ENCODE results near the gene GIGYF2. TPM values are rescaled to one million over a fixed set of nuclear protein-coding genes. Genes with fewer than 3 reads are reported as not detected.

GIGYF2 gene
- total and polyA plus RNA-seq, 5 donors from 2014 or later: 15.2 to 75.6 (median 19.3) TPM

DNA sequence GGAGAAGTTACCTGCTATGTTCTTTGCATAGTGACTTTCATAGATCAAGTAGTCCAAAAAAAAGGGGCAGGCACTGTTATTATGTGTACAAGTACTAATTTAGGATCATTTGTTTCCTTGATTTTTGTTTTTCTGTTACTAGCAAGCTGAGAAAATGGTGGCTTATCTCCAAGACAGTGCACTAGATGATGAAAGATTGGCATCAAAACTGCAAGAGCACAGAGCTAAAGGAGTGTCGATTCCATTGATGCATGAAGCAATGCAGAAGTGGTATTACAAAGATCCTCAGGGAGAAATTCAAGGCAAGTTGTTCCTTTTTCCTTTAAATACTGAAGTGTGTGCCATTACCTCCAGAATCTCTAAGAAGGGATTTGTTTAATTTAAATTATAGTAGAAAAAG is 98.8 kb downstream of the GIGYF2 start:
- DNase-seq (no peak), ATAC-seq (ENCODE audit: low read depth in 2 of 2) (no peak)
- Mint-ChIP-seq H3K27ac (peak overlapping the region in 1 of 3 donors; percentile 28), H3K27me3 (no peaks in the 10 kb centered on the region), H3K36me3 (peaks cover 54% of the 10 kb centered on the region), H3K4me3 (no peak overlapping the region), H3K4me1 (peaks cover 0 to 8% (median 4%) of the 10 kb centered on the region in 4 donors), H3K9me3 (peaks cover 0 to 3% (median 0%) of the 10 kb centered on the region in 7 donors)
- Histone ChIP-seq H3K4me1 (ENCODE audit: control insufficient read depth, insufficient read depth, low read length, poor library complexity, severe bottlenecking) (no peaks in the 10 kb centered on the region), H3K27ac (ENCODE audit: insufficient read depth, low read length, poor library complexity, severe bottlenecking) (no peak overlapping the region), H3K27me3 (ENCODE audit: control insufficient read depth, insufficient read depth, low read length) (no peaks in the 10 kb centered on the region), H3K36me3 (ENCODE audit: control insufficient read depth, insufficient read depth, low read length) (peaks cover 71% of the 10 kb centered on the region), H3K9me3 (ENCODE audit: control insufficient read depth in 2 of 2, low read length in 2 of 2) (no peaks in the 10 kb centered on the region), H3K4me3 (ENCODE audit: low read depth, low read length) (no peak overlapping the region)

DNA sequence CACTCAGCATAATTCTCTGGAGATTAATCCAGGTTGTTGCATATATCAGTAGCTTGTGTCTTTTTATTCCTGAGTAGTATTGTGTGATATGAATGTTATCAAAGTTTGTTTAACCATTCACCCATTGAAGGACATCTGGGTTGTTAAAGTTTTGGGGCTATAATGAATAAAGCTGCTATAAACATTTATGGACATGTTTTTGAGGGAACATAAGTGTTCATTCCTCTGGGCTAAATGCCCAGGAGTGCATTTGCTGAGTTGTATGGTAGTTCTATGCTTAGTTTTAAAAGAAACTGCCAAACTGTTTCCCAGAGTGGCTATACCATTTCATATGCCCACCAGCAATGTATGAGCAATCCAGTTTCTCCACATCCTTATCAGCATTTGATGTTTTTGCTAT is 101.1 kb downstream of the GIGYF2 start:
- no peak for DNase-seq
- Mint-ChIP-seq H3K9me3 (peaks cover 0 to 8% (median 2%) of the 10 kb centered on the region in 7 donors), H3K36me3 (peaks cover 59% of the 10 kb centered on the region), H3K27ac (no peak overlapping the region), H3K4me1 (peaks cover 2 to 8% (median 6%) of the 10 kb centered on the region in 4 donors), H3K27me3 (no peaks in the 10 kb centered on the region), H3K4me3 (no peak overlapping the region)
- peaks cover 68% of the 10 kb centered on the region for H3K36me3 ChIP-seq (ENCODE audit: control insufficient read depth, insufficient read depth, low read length)
- ATAC-seq (ENCODE audit: low read depth in 2 of 2): no peak
- H3K4me3 ChIP-seq (ENCODE audit: low read depth, low read length): no peak overlapping the region
- peaks cover 0 to 13% of the 10 kb centered on the region in 2 experiments for H3K9me3 ChIP-seq (ENCODE audit: control insufficient read depth in 2 of 2, low read length in 2 of 2)
- no peaks in the 10 kb centered on the region for H3K27me3 ChIP-seq (ENCODE audit: control insufficient read depth, insufficient read depth, low read length)
- H3K27ac ChIP-seq (ENCODE audit: insufficient read depth, low read length, poor library complexity, severe bottlenecking): no peak overlapping the region
- H3K4me1 ChIP-seq (ENCODE audit: control insufficient read depth, insufficient read depth, low read length, poor library complexity, severe bottlenecking): no peaks in the 10 kb centered on the region

DNA sequence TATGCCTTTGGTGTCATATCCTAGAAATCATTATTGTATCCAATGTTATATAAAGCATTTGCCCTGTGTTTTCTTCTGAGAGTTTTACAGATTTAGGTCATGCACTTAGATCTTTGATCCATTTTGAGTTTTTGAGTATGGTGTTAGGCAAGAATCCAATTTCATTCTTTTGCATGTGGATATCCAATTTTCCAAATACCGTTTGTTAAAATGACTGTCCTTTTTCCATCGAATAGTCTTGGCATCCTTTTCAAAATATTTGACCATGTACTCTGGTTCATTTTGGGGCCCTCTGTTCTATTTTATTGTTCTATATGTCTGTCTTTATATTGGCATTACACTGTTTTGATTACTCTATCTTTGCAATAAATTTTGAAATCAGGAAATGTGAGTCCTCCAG is 103.0 kb downstream of the GIGYF2 start:
- Mint-ChIP-seq H3K36me3 (peaks cover 65% of the 10 kb centered on the region), H3K27me3 (no peaks in the 10 kb centered on the region), H3K4me1 (peaks cover 2 to 11% (median 7%) of the 10 kb centered on the region in 4 donors), H3K27ac (peak overlapping the region in 1 of 3 donors; percentile 24), H3K9me3 (peaks cover 0 to 8% (median 2%) of the 10 kb centered on the region in 7 donors), H3K4me3 (no peak overlapping the region)
- no peak overlapping the region for H3K4me3 ChIP-seq (ENCODE audit: low read depth, low read length)
- H3K9me3 ChIP-seq (ENCODE audit: control insufficient read depth in 2 of 2, low read length in 2 of 2): peaks cover 0 to 13% of the 10 kb centered on the region in 2 experiments
- DNase-seq (no peak), ATAC-seq (ENCODE audit: low read depth in 2 of 2) (no peak)
- H3K36me3 ChIP-seq (ENCODE audit: control insufficient read depth, insufficient read depth, low read length): peaks cover 54% of the 10 kb centered on the region
- H3K27me3 ChIP-seq (ENCODE audit: control insufficient read depth, insufficient read depth, low read length): no peaks in the 10 kb centered on the region
- no peak overlapping the region for H3K27ac ChIP-seq (ENCODE audit: insufficient read depth, low read length, poor library complexity, severe bottlenecking)
- H3K4me1 ChIP-seq (ENCODE audit: control insufficient read depth, insufficient read depth, low read length, poor library complexity, severe bottlenecking): no peaks in the 10 kb centered on the region

DNA sequence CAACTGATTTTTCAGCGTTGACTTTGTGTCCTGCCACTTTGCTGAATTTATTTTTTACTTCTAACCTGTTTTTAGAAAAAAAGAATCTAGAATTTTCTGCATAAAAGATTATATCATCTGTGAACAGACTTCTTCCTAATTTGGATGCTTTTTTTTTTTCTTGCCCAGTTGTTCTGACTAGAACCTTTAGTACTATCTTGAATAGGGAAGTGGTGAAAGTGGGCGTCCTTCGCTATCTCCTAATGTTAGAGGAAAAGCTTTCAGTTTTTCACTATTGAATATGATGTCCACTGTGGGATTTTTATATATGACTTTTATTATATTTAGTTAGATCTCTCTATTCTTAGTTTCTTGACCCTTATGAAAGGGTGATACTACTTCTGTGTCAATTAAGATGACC is 105.0 kb downstream of the GIGYF2 start:
- H3K4me1 ChIP-seq (ENCODE audit: control insufficient read depth, insufficient read depth, low read length, poor library complexity, severe bottlenecking): no peaks in the 10 kb centered on the region
- Mint-ChIP-seq H3K36me3 (peaks cover 60% of the 10 kb centered on the region), H3K4me1 (peaks cover 0 to 12% (median 6%) of the 10 kb centered on the region in 4 donors), H3K27ac (no peak overlapping the region), H3K9me3 (peaks cover 0 to 8% (median 2%) of the 10 kb centered on the region in 7 donors), H3K4me3 (no peak overlapping the region), H3K27me3 (no peaks in the 10 kb centered on the region)
- ATAC-seq (ENCODE audit: low read depth in 2 of 2) (no peak), DNase-seq (no peak)
- H3K27ac ChIP-seq (ENCODE audit: insufficient read depth, low read length, poor library complexity, severe bottlenecking): no peak overlapping the region
- no peak overlapping the region for H3K4me3 ChIP-seq (ENCODE audit: low read depth, low read length)
- no peaks in the 10 kb centered on the region for H3K27me3 ChIP-seq (ENCODE audit: control insufficient read depth, insufficient read depth, low read length)
- peaks cover 49% of the 10 kb centered on the region for H3K36me3 ChIP-seq (ENCODE audit: control insufficient read depth, insufficient read depth, low read length)
- H3K9me3 ChIP-seq (ENCODE audit: control insufficient read depth in 2 of 2, low read length in 2 of 2): peaks cover 0 to 13% of the 10 kb centered on the region in 2 experiments

DNA sequence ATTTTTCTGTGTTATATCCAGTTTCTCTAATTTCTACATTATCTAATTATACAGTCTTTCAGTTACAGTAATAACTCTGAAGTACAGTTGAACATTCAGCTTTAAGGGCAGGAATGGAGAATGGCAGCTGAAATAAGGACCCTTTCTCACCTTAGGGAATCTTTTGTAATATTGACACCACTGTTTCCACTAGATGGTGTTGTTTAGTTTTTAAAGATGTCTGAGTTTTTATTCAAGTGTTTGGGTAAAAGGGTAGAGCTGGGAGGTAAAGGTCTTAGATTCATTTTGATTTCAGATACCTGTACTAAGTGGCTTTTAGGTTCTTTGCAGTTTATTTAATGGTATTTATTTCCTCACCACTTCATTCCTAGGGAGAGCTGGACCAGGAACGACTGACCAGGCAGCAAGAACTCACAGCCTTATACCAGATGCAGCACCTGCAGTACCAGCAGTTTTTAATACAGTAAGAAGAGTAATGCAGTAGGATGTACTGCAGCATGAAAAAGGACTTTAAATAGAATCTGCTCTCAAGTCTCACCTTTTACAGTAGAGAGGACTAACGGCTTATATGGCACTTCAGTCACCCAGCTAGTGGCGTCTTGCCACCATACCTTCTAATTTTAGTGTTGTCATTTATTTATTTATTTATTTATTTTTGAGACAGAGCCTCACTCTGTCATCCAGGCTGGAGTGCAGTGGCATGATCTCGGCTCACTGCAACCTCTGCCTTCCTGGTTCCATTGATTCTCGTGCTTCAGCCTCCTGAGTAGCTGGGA is 112.4 kb downstream of the GIGYF2 start:
- peaks cover 0 to 3% (median 0%) of the 10 kb centered on the region in 7 donors for H3K9me3 Mint-ChIP-seq
- no peaks in the 10 kb centered on the region for H3K27me3 Mint-ChIP-seq
- no peak overlapping the region for H3K4me3 Mint-ChIP-seq
- DNase-seq (peak in 1 of 3 donors; percentile 16), ATAC-seq (ENCODE audit: low read depth in 2 of 2) (no peak)
- H3K27ac ChIP-seq (ENCODE audit: insufficient read depth, low read length, poor library complexity, severe bottlenecking): no peak overlapping the region
- H3K4me3 ChIP-seq (ENCODE audit: low read depth, low read length): no peak overlapping the region
- no peaks in the 10 kb centered on the region for H3K4me1 ChIP-seq (ENCODE audit: control insufficient read depth, insufficient read depth, low read length, poor library complexity, severe bottlenecking)
- no peaks in the 10 kb centered on the region for H3K9me3 ChIP-seq (ENCODE audit: control insufficient read depth in 2 of 2, low read length in 2 of 2)
- peak overlapping the region in 1 of 3 donors; percentile 22 for H3K27ac Mint-ChIP-seq
- H3K27me3 ChIP-seq (ENCODE audit: control insufficient read depth, insufficient read depth, low read length): no peaks in the 10 kb centered on the region
- peaks cover 47% of the 10 kb centered on the region for H3K36me3 Mint-ChIP-seq
- peaks cover 72% of the 10 kb centered on the region for H3K36me3 ChIP-seq (ENCODE audit: control insufficient read depth, insufficient read depth, low read length)
- H3K4me1 Mint-ChIP-seq: peaks cover 0 to 10% (median under 1%) of the 10 kb centered on the region in 4 donors

GRCh38 chr2:232810444-232810843 is 113.3 kb downstream of the GIGYF2 start:
- no peak for DNase-seq
- H3K9me3 ChIP-seq (ENCODE audit: control insufficient read depth in 2 of 2, low read length in 2 of 2): no peaks in the 10 kb centered on the region
- no peaks in the 10 kb centered on the region for H3K4me1 ChIP-seq (ENCODE audit: control insufficient read depth, insufficient read depth, low read length, poor library complexity, severe bottlenecking)
- H3K4me3 ChIP-seq (ENCODE audit: low read depth, low read length): no peak overlapping the region
- H3K27ac ChIP-seq (ENCODE audit: insufficient read depth, low read length, poor library complexity, severe bottlenecking): no peak overlapping the region
- ATAC-seq (ENCODE audit: low read depth in 2 of 2): no peak
- H3K4me1 Mint-ChIP-seq: peaks cover 0 to 2% (median under 1%) of the 10 kb centered on the region in 4 donors
- H3K27me3 ChIP-seq (ENCODE audit: control insufficient read depth, insufficient read depth, low read length): no peaks in the 10 kb centered on the region
- no peaks in the 10 kb centered on the region for H3K27me3 Mint-ChIP-seq
- H3K36me3 Mint-ChIP-seq: peaks cover 43% of the 10 kb centered on the region
- peaks cover 0 to 1% (median 0%) of the 10 kb centered on the region in 7 donors for H3K9me3 Mint-ChIP-seq
- no peak overlapping the region for H3K4me3 Mint-ChIP-seq
- peaks cover 76% of the 10 kb centered on the region for H3K36me3 ChIP-seq (ENCODE audit: control insufficient read depth, insufficient read depth, low read length)
- no peak overlapping the region for H3K27ac Mint-ChIP-seq

DNA sequence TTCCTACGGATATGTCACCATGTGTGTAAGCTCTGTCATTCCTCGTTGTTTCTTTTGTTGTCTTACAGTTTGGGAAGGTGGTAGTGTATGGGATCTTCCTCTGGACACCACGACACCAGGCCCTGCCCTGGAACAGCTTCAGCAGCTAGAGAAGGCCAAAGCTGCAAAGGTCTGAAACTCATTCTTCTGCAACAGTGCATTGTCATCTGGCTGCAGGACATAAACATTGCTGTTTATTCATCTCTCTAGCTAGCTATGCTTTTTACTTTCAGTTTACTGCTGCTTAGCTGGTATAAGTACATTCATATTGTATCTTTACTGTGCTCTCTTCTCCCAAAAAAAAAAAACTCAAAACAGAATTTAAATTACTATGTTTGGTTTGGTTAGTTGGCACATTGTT is 118.4 kb downstream of the GIGYF2 start:
- Histone ChIP-seq H3K9me3 (ENCODE audit: control insufficient read depth in 2 of 2, low read length in 2 of 2) (no peaks in the 10 kb centered on the region), H3K27me3 (ENCODE audit: control insufficient read depth, insufficient read depth, low read length) (no peaks in the 10 kb centered on the region), H3K4me1 (ENCODE audit: control insufficient read depth, insufficient read depth, low read length, poor library complexity, severe bottlenecking) (no peaks in the 10 kb centered on the region), H3K27ac (ENCODE audit: insufficient read depth, low read length, poor library complexity, severe bottlenecking) (no peak overlapping the region), H3K4me3 (ENCODE audit: low read depth, low read length) (no peak overlapping the region), H3K36me3 (ENCODE audit: control insufficient read depth, insufficient read depth, low read length) (peaks cover 84% of the 10 kb centered on the region)
- ATAC-seq (ENCODE audit: low read depth in 2 of 2) (no peak), DNase-seq (no peak)
- H3K27ac Mint-ChIP-seq: peak overlapping the region in 1 of 3 donors; percentile 58
- H3K27me3 Mint-ChIP-seq: no peaks in the 10 kb centered on the region
- H3K9me3 Mint-ChIP-seq: peaks cover 0 to 1% (median 0%) of the 10 kb centered on the region in 7 donors
- H3K4me1 Mint-ChIP-seq: peaks cover 0 to 10% (median 2%) of the 10 kb centered on the region in 4 donors
- peaks cover 62% of the 10 kb centered on the region for H3K36me3 Mint-ChIP-seq
- no peak overlapping the region for H3K4me3 Mint-ChIP-seq
